Left kidney (tissue), 2 donors: ENCODE data around the gene CTH. TPM values are rescaled to one million over a fixed set of nuclear protein-coding genes. Genes with fewer than 3 reads are reported as not detected.
"Not testable (repeated sequence)": the region's sequence is repeated elsewhere in the genome, so short reads cannot be mapped to it uniquely, and the experiment has no call there.

Experiments used
- DNase-seq: peaks from one replicate; pipeline ENCODE4 v3.0.0-alpha.2; 2013
- polyA plus RNA-seq: library from polyadenylated mRNA; unstranded; fragments of 120-200 nt; gene quantifications from one replicate; pipeline ENCODE4 v1.2.1, GENCODE V29; 2013; ENCODE audit not compliant: insufficient read length

CTH gene
- polyA plus RNA-seq, 1 donor = 16.2 TPM

DNA sequence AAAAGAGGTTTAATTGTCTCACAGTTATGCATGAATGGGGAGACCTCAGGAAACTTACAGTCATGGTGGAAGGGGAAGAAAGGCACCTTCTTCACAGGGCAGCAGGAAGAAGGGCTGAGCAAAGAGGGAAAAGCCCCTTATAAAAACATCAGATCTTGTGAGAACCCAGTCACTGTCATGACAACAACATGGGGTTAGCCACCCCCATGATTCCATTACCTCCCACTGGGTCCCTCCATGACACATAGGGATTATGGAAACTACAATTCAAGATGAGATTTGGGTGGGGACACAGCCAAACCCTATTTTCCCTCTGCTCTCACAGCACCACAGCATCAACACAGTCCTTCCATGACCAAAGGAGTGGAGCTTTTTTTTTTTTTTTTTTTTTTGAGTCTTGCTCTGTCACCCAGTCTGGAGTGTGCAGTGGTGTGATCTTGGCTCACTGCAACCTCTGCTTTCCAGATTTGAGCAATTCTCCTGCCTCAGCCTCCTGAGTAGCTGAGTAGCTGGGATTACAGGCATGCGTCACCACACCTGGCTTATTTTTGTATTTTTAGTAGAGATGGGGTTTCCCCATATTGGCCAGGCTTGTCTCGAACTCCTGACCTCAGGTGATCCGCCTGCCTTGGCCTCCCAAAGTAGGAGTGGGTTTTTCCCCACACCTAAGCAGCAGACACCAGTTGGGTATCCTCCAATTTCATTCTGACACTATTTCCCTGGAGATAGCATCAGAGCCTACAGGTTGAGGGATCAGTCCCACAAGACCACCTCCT, 41.3 kb downstream of the CTH start:
- not testable (repeated sequence) for DNase-seq

DNA sequence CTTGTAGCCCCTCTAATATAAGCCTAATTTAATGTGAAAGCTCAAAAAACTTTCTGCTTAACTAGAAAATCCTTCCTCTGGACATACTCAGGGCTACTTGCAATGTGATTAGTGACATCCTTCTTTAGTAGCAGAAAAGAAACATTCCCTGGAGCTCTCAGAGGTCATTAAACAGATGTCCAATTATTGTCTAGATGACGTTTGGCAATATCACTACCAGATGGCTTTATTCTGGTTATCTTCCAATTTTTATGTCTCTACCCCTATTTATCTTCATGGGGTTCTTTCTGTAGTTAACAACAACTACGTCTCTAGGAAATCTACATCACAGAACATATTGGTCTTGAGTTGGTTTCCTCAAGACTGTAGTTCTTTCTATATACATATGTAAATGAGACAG, 44.2 kb downstream of the CTH start:
- DNase-seq = no peak

DNA sequence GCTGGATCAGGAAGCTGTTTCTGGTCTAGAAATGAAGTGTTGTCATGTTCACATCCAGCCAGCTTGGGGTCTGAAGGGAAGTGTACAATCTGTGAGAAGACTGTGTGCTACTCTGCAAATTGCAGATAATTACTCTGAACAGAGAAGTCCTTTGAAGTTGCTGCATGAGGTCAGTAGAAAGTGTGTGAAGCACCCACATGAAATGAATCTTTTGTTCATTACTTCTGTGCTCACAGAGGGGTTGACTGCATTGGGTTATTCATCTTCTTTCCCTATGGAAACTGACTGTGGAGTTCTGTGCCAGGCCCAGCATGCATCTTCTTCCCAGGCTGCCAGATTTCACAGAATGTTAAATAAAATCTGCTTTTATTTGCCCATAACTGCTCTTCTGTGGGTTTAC, 47.1 kb downstream of the CTH start:
- no peak for DNase-seq

DNA sequence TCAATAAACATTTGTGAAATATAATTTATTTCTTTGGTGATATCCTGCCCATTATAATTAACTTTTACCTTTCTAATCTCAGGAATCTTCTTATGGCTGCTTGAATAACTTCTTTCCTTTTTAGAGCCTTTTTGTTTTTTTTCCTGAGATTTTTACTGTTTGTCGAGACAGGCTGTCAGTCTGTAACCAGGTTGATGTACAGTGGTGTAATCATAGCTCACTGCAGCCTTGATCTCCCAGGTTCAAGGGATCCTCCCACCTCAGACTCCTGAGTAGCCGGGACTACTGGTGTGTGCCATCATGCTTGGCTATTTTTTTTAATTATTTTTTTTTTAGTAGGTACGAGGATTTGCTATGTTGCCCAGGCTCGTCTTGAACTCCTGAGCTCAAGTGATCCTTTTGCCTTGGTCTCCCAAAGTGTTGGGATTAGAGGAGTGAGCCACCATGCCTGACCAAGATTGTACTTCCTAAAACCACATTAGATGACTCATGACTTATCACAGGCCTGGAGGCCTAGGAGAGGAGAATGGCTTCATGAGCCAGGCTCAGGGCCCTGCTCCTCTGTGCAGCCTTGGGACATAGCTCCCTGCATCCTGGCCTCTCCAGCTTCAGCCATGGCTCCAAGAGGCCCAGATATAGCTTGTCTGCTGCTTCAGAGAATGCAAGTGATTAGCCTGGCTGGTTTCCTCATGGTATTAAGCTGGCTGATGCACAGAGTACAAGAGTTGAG, 48.6 kb downstream of the CTH start:
- no peak for DNase-seq

GRCh38 chr1:70460740-70461713, 50.0 kb downstream of the CTH start:
- not testable (repeated sequence) for DNase-seq

- no peak for DNase-seq
Measured at GRCh38 chr1:70462611-70463010, 51.5 kb downstream of the CTH start.

- DNase-seq = no peak
Measured at GRCh38 chr1:70465911-70466310, 54.8 kb downstream of the CTH start.

DNA sequence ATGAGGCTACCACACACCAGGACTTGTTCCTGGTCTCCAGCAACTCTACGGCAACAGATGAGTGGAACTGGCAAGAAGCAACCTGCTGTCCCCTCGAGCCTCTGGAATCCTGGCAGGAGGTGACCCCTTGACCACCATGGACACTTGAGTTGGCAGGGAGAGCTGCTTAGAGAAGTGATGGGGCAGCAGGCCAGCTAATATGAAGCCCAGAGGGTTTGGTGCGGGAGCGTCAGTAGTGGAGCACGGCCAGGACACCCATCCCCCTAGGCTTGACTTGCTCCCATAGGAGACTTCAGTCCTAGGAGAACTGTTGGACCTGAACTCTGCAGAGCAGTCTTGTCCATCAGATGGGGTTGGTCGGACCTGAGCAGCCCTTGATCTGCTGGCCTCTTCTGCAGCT, 56.5 kb downstream of the CTH start:
- DNase-seq = no peak

- DNase-seq = no peak
Measured at GRCh38 chr1:70468180-70468579, 57.1 kb downstream of the CTH start.

DNA sequence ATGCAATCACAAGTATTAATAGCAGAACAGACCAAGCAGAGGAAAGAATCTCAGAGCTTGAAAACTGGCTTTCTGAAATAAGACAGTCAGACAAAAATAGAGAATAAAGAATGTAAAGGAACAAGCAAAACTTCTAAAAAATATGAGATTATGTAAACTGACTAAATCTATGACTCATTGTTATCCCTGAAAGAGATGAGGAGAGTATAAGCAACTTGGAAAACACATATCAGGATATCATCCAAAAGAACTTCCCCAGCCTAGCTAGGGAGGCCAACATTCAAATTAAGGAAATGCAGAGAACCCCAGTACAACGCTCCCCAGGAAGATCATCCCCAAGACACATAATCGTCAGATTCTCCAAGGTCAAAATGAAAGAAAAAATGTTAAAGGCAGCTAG, 58.1 kb downstream of the CTH start:
- DNase-seq = not testable (repeated sequence)

DNA sequence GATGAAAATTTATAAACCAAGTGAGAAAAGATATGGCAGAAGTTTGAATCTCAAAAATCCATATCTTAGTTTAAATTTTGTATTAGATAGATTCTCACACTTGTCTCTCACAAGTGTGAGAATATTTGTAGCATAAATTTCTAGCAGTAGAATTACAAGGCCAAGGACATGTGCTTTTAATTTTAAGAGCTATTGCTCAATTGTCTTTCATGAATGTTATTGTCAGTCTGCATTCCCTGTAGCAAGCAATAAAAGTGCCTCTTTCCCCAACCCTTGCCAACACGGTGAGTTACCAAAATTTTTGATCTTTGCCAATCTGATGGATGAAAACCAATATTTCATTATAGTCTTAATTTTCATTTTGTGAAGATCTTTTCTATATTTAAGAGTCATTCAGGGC, 64.0 kb downstream of the CTH start:
- DNase-seq = no peak

DNA sequence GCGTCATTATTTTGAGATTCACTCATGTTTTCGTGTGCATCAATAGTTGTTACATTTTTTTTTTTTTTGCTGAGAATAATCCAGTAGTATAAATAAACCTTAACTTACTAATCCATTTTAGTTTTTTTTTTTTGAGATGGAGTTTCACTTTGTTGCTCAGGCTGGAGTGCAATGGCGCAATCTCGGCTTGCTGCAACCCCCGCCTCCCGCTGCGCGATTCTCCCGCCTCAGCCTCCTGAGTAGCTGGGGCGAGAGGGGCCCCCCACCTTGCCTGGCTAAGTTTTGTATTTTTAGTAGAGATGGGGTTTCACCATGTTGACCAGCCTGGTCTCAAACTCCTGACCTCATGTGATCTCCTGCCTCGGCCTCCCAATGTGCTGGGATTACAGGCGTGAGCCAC, 66.0 kb downstream of the CTH start:
- no peak for DNase-seq

GRCh38 chr1:70477905-70478304, 66.8 kb downstream of the CTH start:
- DNase-seq = not testable (repeated sequence)

GRCh38 chr1:70483342-70483741, 72.3 kb downstream of the CTH start:
- no peak for DNase-seq

DNA sequence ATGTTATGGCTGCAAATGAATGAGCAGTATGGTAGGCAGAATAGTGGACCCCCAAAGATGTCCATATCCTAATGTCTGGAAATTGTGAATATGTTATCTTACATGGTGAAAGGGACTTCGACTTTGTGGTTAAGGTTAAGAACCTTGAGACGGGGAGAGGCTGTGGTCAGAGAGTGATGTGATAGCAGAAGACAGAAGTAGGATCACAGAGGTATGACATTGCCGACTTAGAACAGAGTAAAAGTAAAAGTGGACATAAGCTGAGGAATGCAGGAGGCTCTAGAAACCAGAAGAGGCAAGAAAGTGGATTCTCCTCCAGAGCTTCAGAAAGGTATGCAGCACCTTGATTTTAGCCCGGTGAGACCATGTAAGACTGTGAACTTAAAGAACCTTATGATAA, 74.6 kb downstream of the CTH start:
- no peak for DNase-seq

DNA sequence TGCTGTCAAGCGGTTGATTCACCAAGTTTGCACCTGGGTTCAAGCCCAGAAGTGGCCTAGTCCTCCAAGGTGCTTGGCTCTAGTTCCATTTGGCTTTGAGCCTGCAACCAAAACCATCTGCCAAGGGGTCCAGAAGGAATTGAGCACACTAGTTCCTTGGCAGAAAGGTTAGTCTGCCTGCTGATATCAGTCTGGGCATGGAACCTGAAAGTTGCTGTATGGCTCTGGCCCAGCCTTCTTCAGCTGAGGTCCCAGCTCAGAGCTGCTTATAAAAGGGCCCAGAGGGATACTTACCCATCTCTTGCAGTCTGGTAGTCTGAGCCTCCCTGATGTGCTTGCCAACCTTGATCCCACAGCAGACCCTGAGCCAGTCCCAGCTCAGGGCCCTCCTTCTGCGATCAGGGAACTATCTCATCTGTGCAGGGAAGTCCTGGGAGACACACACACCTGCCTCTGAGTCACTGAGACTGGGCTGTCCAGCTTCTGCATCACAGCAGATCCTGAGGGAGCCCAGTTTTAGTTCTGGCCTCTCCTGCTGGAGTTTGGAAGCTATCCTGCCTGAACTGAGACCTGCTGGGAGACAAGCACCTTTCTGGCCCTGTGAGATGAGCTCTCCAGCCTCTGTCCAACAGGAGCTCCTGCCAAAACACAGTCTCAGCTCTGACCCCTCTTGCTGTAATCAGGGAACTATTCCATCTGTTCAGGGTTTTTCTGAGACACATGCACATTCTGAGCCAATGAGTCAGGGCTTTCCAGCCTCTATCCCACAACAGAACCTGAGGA, 75.8 kb downstream of the CTH start:
- DNase-seq = no peak

GRCh38 chr1:70487459-70487815, 76.4 kb downstream of the CTH start:
- DNase-seq = no peak

DNA sequence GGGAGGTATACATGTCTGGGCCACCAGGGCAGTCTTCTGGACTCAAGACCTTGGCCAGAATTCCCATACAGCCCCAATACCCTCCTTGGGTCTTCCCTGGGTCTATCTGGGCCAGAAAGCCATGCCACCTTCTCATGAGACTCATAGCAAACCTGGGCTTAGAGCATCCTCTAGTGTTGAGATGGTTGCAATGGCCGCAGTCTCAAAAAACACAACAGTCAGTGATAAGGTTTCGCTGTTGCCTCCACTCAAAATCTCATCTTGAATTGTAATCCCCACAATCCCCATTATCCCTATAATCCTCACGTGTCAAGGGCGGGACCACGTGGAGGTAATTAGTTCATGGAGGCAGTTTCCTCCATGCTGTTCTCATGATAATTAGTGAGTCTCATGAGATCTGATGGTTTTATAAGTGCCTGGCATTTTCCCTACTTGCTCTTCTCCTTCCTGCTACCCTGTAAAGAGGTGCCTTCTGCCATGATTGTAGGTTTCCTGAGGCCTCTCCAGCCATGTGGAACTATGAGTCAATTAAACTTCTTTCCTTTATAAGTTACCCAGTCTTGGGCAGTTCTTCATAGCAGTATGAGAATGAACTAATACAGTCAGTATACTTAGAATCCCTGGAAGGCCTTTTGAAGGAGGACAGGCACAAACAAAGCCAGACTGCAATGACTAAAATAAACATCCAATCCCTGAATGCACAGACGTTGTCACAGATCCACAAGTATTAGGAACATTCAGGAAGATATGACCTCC, 77.0 kb downstream of the CTH start:
- DNase-seq = peak; percentile 15
